GM18507 (cell line): ENCODE results near the gene SYPL2.
A peak's percentile ranks its signal among the peaks of the same experiment; 100 is the strongest.
"Not testable (repeated sequence)": the region's sequence is repeated elsewhere in the genome, so short reads cannot be mapped to it uniquely, and the experiment has no call there.

ENCODE experiments used
- DNase-seq: peaks from one replicate; pipeline ENCODE4 v3.0.0; 2011; ENCODE audit warnings: low read depth; ENCODE audit not compliant: insufficient read length; ENCODE audit errors: extremely low spot score
- FAIRE-seq: peaks from 2 replicates; lab custom pipeline; 2011; peaks lifted over from hg19 to GRCh38; lab: Jason Lieb, UNC

Gene SYPL2

DNA sequence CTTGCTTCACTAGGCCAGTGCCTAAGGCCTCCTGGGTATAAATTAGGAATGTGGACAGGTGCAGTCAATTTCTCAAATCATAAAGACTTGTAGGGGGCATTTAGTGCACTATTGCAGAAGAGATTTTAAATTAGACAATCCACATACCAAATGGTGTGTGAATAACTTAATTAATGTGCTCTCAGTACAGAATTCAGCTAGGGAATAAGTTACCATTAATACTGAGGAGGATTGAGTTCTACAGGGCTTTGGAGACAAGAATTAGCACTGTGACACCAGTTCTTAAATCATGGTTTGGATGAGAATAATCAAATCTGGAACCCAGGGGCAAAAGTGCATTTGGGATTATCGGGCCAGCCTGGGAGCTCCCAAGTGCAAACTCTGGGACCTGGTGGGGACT lies 1.7 kb downstream of the SYPL2 start:
- no peak for FAIRE-seq
- no peak for DNase-seq

- no peak for DNase-seq
- FAIRE-seq = no peak
Observed at GRCh38 chr1:109468903-109469302, 2.6 kb downstream of the SYPL2 start.

DNA sequence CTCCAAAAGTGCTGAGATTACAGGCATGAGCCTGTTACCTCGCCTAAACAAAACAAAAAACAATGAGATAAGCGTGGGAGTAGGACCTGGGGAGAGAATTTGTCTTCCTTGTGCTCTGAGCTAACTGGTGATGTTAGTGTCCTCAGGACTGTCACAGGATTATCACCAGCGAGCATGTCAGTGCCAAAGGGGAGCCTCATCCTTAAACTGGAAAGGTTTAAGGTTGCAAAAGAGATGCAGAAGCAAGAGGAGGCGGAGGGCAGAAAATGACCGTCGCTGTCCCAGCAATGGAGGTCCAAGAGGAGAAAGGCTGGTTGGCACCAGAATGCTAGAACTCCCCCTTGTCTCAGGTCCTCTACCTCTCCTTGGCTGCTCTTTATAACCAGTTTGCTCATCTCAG lies 3.9 kb downstream of the SYPL2 start:
- FAIRE-seq (no peak), DNase-seq (no peak)

DNA sequence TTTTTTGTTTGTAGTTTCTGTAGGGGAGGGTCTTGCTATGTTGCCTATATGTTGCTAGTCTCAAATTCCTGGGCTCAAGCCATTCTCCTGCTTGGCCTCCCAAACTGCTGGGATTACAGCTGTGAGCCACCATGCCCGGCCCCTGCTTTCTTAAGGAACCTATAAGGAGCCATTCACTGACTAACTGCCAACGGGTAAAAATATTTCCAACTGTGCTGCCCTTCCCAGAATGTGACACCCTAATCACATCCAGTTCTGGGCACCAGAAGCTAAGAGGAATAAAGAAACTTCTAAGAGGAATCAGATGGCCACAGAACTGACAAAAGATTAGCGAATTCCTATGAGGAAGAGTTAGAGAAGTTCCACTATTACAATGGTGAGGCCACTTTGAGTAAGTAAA lies 6.4 kb downstream of the SYPL2 start:
- DNase-seq = no peak
- no peak for FAIRE-seq

DNA sequence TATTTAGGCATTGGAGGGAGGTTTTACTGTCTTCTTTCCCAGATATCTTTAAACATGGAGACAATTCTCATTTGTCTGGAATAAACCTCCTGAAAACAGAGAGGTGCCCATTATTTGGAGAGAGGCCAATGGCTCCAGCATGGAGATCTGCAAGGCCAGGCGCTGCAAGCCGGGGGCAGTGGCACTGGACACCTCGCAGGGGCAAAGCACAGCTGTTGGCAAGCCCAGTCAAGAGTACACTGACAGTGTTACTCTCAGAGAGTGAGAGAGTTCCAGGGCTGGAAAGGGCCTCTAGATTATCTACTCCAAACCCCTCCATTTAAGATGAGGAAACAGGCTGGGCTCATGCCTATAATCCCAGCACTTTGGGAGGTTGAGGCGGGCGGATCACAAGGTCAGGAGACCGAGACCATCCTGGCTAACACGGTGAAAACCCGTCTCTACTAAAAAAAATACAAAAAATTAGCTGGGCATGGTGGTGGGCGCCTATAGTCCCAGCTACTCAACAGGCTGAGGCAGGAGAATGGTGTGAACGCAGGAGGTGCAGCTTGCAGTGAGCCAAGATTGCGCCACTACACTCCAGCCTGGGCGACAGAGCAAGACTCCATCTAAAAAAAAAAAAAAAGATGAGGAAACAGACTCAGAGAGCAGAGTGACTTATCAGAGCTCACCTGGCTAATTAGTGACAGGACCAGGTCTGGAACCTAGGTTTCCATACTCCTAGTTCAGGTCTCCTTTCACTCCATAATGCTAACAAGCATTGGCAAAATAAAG lies 7.1 kb downstream of the SYPL2 start:
- FAIRE-seq, DNase-seq: not testable (repeated sequence)

- FAIRE-seq (no peak), DNase-seq (no peak)
Observed at GRCh38 chr1:109474697-109475096, 8.4 kb downstream of the SYPL2 start.

DNA sequence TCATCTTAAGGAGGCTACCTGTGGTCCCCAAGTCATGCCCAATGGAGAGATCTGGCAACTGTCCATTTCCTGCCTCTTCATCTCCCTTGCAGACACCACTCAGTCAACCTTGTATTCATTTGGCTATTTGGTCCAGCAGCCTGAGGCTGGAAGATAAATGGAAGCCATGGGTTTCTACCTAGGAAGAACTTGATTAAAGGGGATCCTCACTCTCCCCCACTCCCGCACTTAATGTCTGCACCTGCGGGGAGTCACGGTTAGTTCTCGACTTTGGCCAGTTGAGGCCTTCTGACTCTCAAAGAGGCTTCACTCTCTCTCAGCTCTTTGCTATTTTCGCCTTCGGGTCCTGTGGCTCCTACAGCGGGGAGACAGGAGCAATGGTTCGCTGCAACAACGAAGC lies 8.9 kb downstream of the SYPL2 start:
- DNase-seq (no peak), FAIRE-seq (no peak)

DNA sequence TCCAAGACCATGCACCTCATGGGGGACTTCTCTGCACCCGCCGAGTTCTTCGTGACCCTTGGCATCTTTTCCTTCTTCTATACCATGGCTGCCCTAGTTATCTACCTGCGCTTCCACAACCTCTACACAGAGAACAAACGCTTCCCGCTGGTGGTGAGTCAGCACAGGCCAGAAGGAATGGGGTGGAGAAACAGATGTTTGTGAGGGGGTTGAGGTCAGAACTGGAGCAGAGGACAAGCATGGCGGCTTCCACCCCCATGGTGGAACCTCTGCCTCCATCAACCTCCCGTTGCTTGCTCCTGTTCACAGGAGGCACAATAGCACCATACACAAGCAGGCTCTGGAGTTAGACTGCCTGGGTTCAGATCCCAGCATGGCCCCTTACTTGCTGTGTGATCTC lies 10.5 kb downstream of the SYPL2 start:
- FAIRE-seq (no peak), DNase-seq (no peak)

DNA sequence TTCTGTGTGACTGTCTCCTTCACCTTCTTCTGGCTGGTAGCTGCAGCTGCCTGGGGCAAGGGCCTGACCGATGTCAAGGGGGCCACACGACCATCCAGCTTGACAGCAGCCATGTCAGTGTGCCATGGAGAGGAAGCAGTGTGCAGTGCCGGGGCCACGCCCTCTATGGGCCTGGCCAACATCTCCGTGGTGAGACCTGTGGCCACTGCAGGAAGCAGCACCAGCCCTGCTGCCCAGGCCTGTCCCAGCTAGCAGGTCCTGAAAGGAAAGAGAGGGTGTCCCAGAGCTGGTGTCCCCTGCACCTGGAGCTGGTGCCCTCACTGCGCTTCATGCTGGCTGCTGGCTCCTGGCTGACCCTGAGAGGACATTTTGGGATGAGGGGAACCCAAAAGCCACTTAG lies 11.5 kb downstream of the SYPL2 start:
- FAIRE-seq (no peak), DNase-seq (no peak)

DNA sequence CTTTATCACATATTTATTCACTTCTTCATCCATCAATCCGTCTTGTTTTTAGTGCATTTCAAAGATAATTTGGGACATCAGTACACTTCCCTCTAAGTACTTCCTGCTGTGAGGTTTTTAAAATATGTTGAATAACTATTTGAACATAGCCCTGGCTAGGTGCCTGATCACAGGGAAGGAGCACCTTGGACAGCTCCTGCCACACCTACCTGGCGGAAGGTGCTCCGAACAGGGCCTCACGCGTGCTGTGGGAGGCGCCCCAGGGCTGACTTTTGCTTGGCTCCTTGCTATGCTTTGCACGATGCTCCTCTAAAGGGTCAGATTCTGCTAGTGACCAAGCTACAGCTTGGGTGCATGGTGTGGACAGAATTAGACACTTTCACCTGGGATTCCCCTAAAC lies 12.5 kb downstream of the SYPL2 start:
- FAIRE-seq (no peak), DNase-seq (no peak)

DNA sequence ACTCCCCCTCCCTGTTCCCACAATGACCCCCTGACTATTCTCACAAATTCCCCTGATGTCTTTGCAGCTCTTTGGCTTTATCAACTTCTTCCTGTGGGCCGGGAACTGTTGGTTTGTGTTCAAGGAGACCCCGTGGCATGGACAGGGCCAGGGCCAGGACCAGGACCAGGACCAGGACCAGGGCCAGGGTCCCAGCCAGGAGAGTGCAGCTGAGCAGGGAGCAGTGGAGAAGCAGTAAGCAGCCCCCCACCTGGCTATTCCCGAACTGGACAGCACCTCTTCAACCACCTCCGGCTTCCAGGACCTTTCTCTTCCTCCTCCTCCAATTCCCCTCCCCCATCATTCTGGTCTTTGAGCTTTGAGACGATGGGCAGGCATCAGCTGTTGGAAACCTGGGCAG lies 13.0 kb downstream of the SYPL2 start:
- FAIRE-seq = no peak
- DNase-seq = no peak

- FAIRE-seq (no peak), DNase-seq (no peak)
Observed at GRCh38 chr1:109479901-109480300, 13.6 kb downstream of the SYPL2 start.

DNA sequence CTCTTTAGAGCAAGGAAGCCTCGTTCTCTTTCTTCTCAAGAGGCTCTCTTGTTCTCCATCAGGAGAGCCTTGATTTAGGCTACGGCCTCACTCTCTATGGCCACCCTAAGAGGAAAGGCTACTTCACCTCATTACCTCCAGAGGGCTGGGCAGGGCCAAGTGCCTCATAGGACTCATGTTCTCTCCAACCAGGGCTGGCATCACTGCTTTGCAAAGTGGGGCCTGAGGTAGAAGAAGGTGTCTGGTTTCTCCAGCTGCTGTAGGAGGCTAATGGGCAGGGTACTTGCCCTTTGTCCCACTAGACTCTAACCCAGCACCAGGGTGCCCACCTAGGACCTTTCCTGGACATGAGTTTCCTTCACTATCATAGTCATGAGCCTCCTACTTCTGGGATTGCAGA lies 15.3 kb downstream of the SYPL2 start:
- FAIRE-seq (no peak), DNase-seq (no peak)

GRCh38 chr1:109482242-109482641 lies 15.9 kb downstream of the SYPL2 start:
- DNase-seq = no peak
- FAIRE-seq = no peak

GRCh38 chr1:109482791-109483671 lies 16.7 kb downstream of the SYPL2 start:
- FAIRE-seq = no peak
- DNase-seq = no peak

GRCh38 chr1:109483672-109484518 lies 17.5 kb downstream of the SYPL2 start, which contains the start of gene ATXN7L2:
Gene ATXN7L2 (plus strand): TSS chr1:109483905. CDS start chr1:109483954, 49 bp downstream.
- DNase-seq (peak; percentile 97), FAIRE-seq (peak; percentile 81)

DNA sequence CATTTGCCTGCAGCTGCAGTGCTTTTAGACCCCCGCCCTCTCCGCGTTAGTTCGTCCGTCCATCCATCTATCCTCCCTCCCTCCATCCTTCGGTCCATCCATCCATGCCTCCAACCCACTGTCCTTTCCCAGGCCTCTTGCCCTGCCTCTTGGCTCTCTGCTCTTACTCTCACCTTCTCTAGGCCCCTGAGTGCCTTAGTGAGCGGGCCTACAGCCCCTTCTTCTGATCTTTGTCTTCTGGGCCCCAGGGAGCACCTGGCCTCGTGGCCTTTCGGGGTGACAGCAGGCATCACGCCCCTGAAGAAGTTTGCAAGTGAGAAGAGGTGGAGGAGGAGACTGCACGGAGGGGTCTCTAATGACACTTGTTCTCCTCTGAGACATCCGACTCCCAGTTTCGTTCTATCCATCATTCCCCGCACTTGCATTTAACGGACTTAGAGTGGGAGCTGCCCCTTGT lies 18.2 kb downstream of the SYPL2 start:
- no peak for DNase-seq
- no peak for FAIRE-seq

DNA sequence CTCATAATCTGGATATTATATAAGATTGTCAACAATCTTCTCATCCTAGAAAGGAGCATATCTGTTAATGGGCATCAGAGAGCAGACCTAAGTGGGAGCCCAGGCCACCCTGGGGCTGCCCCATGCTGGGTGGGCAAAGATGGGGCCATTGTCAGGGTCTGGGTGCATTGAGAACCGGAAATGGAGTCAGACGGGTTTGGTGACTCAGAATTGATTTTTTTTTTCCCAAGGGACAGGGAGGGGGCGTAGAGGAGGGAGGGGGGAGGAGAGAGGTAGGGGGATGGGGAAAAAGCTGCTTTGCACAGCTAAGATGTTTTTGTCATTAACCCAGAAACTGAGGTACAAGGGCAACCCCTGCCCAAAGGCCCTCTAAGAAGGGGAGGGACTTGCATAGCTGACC lies 18.7 kb downstream of the SYPL2 start:
- DNase-seq (no peak), FAIRE-seq (no peak)

GRCh38 chr1:109487261-109487660 lies 20.9 kb downstream of the SYPL2 start:
- DNase-seq = no peak
- no peak for FAIRE-seq

- DNase-seq = no peak
Observed at GRCh38 chr1:109488201-109488600, 21.9 kb downstream of the SYPL2 start.

More at GRCh38 chr1:109488201-109488600, 21.9 kb downstream of the SYPL2 start:
- no peak for FAIRE-seq
